ES-I3 (cell line): ENCODE results near the gene LRRK1.

Source experiments
- H3K36me3 ChIP-seq: 2 replicates; pipeline ENCODE4 v1.6.1; 2013; ENCODE audit warnings: mild to moderate bottlenecking, low read length, control low read depth, moderate library complexity; ENCODE audit not compliant: insufficient read depth
- H3K4me1 ChIP-seq: 2 replicates; pipeline ENCODE4 v1.6.1; 2013; ENCODE audit warnings: mild to moderate bottlenecking, control low read depth, low read length; ENCODE audit not compliant: insufficient read depth
- H3K9ac ChIP-seq: 2 replicates; pipeline ENCODE4 v1.6.1; 2013; ENCODE audit warnings: low read depth, mild to moderate bottlenecking, low read length, moderate library complexity
- H3K9me3 ChIP-seq: 2 replicates; pipeline ENCODE4 v1.6.1; 2013; ENCODE audit warnings: mild to moderate bottlenecking, low read length, moderate library complexity; ENCODE audit not compliant: control insufficient read depth, insufficient read depth

The LRRK1 gene

DNA sequence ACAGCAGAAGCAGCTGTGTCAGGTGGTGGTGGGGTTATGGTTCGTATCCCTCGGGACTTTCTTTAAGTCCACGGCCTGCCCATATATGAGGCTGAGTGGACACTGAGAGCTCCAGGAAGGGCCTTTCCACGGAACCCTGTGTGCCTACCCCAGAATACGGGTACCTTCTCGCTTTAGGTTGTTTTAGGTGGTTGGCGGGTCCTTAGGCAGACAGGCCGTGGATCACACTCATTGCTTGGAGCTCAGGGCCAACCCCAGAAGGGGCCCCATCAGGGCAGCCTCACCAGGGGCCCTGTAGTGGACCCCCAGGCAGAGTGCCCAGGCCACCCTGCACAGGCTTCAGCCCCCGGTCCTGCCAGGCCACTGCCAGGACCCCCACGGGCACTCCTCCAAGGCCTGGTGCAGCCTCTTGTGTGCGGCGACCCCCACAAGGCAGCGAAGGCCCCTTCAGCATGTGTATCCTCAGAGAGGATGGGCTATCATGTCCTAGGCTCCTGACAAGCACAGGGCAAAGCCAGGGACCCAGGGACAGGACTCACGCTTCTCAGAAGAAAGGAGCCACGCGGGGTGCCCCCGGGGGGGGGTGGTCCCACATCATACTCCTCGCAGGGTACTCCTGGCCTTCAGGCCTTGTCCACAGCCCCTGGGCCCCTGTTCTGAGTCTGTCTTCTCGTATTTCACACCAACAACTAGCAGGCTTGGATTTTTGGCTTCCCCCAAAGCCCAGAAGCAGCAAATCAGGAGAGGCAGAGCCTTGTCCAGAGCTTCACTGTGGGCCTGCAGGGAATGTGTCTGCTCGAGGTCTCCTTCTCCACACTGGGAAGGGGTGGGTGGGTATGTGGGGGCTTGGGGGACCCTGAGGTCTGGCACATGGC lies 93.4 kb downstream of the LRRK1 start:
- H3K9me3 ChIP-seq, result no peaks in the 10 kb centered on the region
- peaks cover 8% of the 10 kb centered on the region; the same call in 1 of the 2 replicates for H3K4me1 ChIP-seq
- no peaks in the 10 kb centered on the region; the same call in 1 of the 2 replicates for H3K36me3 ChIP-seq
- H3K9ac ChIP-seq, result no peak overlapping the region

GRCh38 chr15:101013201-101013550 lies 94.0 kb downstream of the LRRK1 start:
- Histone ChIP-seq H3K9me3 (no peaks in the 10 kb centered on the region), H3K36me3 (no peaks in the 10 kb centered on the region; the same call in 1 of the 2 replicates), H3K9ac (no peak overlapping the region), H3K4me1 (peaks cover 8% of the 10 kb centered on the region; the same call in 1 of the 2 replicates)

DNA sequence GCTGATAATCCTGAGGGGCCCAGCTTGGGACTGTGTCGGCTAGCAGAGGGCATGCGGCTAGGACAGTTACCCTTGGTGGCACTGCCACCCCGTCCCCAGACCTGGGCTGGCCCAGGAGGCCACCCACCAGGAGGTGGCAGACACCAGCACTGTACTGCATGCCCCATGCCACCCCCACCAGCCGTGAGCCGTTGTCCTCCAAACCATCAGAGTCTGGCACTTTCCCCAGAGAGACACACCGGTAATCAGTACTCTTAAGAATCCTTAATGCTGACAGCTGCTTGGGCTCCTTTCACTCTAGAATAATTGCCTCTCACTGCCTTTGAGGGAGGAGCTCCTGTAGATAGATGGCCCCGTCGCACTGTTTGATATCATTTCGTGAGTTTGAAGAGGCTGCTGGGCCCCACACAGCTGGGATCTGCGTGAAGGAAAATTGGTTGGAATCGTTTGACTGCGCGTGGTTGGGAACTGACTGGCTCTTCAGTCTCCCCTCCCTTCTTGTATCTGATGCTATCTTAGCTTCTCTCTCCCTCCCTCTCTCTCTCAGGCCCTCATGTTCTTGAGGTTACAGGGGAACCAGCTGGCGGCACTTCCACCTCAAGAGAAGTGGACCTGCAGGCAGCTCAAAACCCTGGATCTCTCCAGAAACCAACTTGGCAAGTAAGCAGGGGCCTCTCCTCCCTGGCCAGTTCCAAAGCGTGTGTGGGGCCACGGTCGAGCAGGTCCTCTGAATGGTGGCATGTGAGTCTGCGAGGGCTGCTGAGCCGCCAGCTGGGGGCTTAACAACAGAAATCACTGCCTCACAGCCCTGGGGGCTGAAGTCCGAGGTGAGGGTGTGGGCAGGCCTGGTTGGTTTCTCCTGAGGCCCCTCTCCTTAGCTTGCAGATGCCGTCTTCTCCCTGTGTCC lies 94.9 kb downstream of the LRRK1 start:
- Histone ChIP-seq H3K36me3 (no peaks in the 10 kb centered on the region; the same call in 1 of the 2 replicates), H3K9me3 (no peaks in the 10 kb centered on the region), H3K9ac (no peak overlapping the region), H3K4me1 (peaks cover 8% of the 10 kb centered on the region; the same call in 1 of the 2 replicates)

GRCh38 chr15:101014921-101015841 lies 96.0 kb downstream of the LRRK1 start:
- H3K4me1 ChIP-seq, result peaks cover 8% of the 10 kb centered on the region; the same call in 1 of the 2 replicates
- H3K9ac ChIP-seq, result no peak overlapping the region
- H3K36me3 ChIP-seq, result no peaks in the 10 kb centered on the region; the same call in 1 of the 2 replicates
- H3K9me3 ChIP-seq, result no peaks in the 10 kb centered on the region

GRCh38 chr15:101016581-101016980 lies 97.4 kb downstream of the LRRK1 start:
- Histone ChIP-seq H3K9me3 (no peaks in the 10 kb centered on the region), H3K9ac (no peak overlapping the region), H3K4me1 (peaks cover 8% of the 10 kb centered on the region; the same call in 1 of the 2 replicates), H3K36me3 (no peaks in the 10 kb centered on the region; the same call in 1 of the 2 replicates)

DNA sequence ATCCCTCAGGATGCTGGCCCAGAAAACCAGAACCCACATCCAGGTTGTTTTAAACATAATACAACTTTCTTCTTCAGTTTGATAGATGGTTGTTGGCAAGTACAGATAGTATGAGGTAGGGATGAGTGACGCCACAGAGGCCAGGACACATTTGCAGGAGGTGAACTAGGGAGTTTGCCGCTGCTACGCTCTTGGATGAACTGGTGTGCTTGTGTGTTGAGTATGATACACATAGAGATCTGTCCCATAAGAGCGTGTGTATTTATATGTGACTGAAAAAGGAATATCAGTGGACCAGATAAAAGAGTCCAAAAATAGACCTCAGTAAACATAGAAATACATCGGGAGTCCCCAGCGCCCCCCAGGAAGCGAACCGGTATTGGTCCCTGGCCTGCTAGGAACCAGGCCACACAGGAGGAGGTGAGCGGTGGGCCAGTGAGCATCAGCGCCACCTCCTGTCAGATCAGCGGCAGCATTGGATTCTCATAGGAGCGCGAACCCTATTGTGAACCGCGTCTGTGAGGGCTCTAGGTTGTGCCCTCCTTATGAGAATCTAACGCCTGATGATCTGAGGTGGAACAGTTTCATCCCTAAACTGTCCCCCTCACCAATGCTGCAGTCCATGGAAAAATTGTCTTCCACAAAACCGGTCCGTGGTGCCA lies 98.1 kb downstream of the LRRK1 start:
- Histone ChIP-seq H3K4me1 (peaks cover 8% of the 10 kb centered on the region; the same call in 1 of the 2 replicates), H3K9me3 (no peaks in the 10 kb centered on the region), H3K9ac (no peak overlapping the region), H3K36me3 (no peaks in the 10 kb centered on the region; the same call in 1 of the 2 replicates)

DNA sequence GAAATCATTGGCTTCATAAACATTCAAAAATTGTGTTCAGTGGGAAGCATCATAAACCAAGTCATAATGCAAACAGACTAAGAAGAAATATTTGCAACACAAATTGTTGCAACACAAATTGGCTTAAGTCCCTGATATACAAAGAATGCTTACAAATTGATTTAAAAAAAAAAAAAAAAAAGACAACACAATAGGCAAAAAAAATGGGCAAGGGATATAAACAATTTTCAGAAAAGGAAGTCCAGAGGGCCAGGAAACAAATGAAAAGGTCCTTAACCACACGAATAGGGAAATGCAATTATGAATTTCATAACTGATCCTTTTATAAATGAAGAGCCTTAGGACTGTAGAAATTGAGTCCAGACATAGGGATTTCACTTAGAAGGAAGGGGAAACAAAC lies 98.9 kb downstream of the LRRK1 start:
- Histone ChIP-seq H3K9me3 (no peaks in the 10 kb centered on the region), H3K9ac (no peak overlapping the region), H3K4me1 (peaks cover 8% of the 10 kb centered on the region; the same call in 1 of the 2 replicates), H3K36me3 (no peaks in the 10 kb centered on the region; the same call in 1 of the 2 replicates)

DNA sequence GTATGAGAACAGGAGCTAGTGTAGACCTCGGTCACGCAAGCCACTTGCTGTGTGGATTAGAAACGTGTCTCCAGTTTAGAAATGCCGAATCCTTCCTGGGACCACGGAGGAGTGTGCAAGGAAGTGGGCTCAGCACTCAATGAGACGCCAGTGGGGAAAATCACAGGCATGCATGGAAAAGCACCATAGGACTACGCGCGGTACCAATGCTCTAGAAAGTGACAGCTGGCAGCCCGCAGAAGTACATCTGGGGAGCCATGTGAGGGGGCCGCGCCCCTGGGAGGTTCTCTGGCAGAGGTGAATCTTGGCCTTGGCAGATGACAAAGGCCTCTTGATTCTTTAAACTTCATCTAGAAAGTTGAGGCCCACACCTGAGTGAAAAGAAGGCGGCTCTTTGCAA lies 99.3 kb downstream of the LRRK1 start:
- Histone ChIP-seq H3K9ac (no peak overlapping the region), H3K36me3 (no peaks in the 10 kb centered on the region; the same call in 1 of the 2 replicates), H3K9me3 (no peaks in the 10 kb centered on the region)

GRCh38 chr15:101019366-101019896 lies 100.3 kb downstream of the LRRK1 start:
- H3K4me1 ChIP-seq, result peaks cover 4% of the 10 kb centered on the region; the same call in 1 of the 2 replicates
- no peaks in the 10 kb centered on the region; the same call in 1 of the 2 replicates for H3K36me3 ChIP-seq
- no peak overlapping the region for H3K9ac ChIP-seq
- H3K9me3 ChIP-seq, result no peaks in the 10 kb centered on the region

More for the DNA sequence above, 99.3 kb downstream of the LRRK1 start:
- H3K4me1 ChIP-seq, result peaks cover 8% of the 10 kb centered on the region; the same call in 1 of the 2 replicates

DNA sequence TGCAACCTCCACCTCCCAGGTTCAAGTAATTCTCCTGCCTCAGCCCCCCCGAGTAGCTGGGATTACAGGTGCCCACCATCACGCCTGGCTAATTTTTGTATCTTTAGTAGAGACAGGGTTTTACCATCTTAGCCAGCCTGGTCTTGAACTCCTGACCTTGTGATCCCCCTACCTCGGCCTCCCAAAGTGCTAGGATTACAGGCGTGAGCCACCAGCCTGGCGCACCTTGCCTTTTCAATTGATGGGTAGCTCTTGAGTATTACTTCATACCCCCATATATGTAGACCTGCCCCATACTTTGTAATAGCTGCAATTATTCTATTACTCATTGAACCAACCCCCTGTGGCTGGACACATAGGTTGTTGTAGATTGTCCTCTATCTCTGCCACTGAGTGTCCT lies 101.3 kb downstream of the LRRK1 start:
- Histone ChIP-seq H3K36me3 (no peaks in the 10 kb centered on the region; the same call in 1 of the 2 replicates), H3K4me1 (peaks cover 2% of the 10 kb centered on the region; the same call in 1 of the 2 replicates), H3K9me3 (no peaks in the 10 kb centered on the region), H3K9ac (no peak overlapping the region)

DNA sequence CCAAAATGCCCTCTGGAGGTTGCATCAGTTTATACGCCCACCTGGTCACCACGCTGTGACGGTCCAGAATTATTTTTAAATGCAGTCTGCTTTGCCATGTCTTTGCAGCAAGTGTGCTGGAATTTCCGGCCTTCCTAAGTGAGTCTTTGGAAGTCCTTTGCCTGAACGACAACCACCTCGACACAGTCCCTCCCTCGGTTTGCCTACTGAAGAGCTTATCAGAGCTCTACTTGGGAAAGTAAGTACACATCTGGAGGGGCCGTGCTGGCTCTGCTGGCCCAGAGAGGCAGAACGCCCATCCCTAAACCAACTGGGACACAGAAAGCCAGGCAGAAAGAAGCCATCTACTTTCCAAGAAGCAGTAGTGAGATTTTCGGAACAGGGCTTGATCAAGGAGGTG lies 101.8 kb downstream of the LRRK1 start:
- H3K36me3 ChIP-seq, result no peaks in the 10 kb centered on the region; the same call in 1 of the 2 replicates
- H3K4me1 ChIP-seq, result no peaks in the 10 kb centered on the region
- H3K9me3 ChIP-seq, result no peaks in the 10 kb centered on the region
- H3K9ac ChIP-seq, result no peak overlapping the region

GRCh38 chr15:101022306-101022705 lies 103.1 kb downstream of the LRRK1 start:
- H3K36me3 ChIP-seq, result no peaks in the 10 kb centered on the region

GRCh38 chr15:101022876-101023275 lies 103.7 kb downstream of the LRRK1 start:
- H3K9me3 ChIP-seq, result no peaks in the 10 kb centered on the region
- H3K4me1 ChIP-seq, result no peaks in the 10 kb centered on the region
- H3K36me3 ChIP-seq, result no peaks in the 10 kb centered on the region
- H3K9ac ChIP-seq, result no peak overlapping the region

More at GRCh38 chr15:101022306-101022705, 103.1 kb downstream of the LRRK1 start:
- H3K9ac ChIP-seq, result no peak overlapping the region
- no peaks in the 10 kb centered on the region for H3K9me3 ChIP-seq
- no peaks in the 10 kb centered on the region for H3K4me1 ChIP-seq
